GM23338 (cell line): ENCODE measurements around the gene LMBR1L. TPM values are rescaled to one million over a fixed set of nuclear protein-coding genes. Genes with fewer than 3 reads are reported as not detected.

Experiments used
- EZH2 ChIP-seq: fragments of 200-600 bp; sonication (generic); IDR thresholded peaks from one replicate; pipeline ENCODE4 v1.8.0; 2017; ENCODE audit warnings: antibody characterized with exemption, mild to moderate bottlenecking, low read depth; ENCODE audit not compliant: unreplicated experiment
- EZH2phosphoT487 ChIP-seq: fragments of 200-600 bp; sonication (generic); IDR thresholded peaks from one replicate; pipeline ENCODE4 v1.8.1; 2018; ENCODE audit warnings: antibody characterized with exemption; ENCODE audit not compliant: unreplicated experiment
- JUNB ChIP-seq: IDR thresholded peaks from one replicate; pipeline ENCODE4 v1.6.1; 2016; ENCODE audit warnings: antibody characterized with exemption; ENCODE audit not compliant: unreplicated experiment
- POLR2AphosphoS5 ChIP-seq: IDR thresholded peaks from 2 replicates; pipeline ENCODE4 v1.6.1; 2016; ENCODE audit warnings: antibody characterized with exemption, low read depth
- ZNF331 ChIP-seq: fragments of 250-450 bp; sonication (Bioruptor Pico); IDR thresholded peaks from 2 replicates; pipeline ENCODE4 v1.5.0; 2020; ENCODE audit warnings: low read depth, mild to moderate bottlenecking, moderate library complexity
- polyA plus RNA-seq: library from polyadenylated mRNA; unstranded; fragments of >200 nt; fragmentation: Nextera tagmentation; extraction: Ambion mirVana; gene quantifications from 2 replicates; pipeline ENCODE4 v1.2.1, GENCODE V29; 2016
- total RNA-seq: library from RNA; depleted of rRNA; stranded (reverse); fragments of >200 nt; shearing (Covaris generic); gene quantifications from 2 replicates; pipeline ENCODE4 v1.2.3, GENCODE V29; 2014
- TF ChIP-seq, protein P1 (sequence below), 2 experiments: fragments of 200-600 bp in 1 of 2; sonication (generic) in 1 of 2; conservative IDR thresholded peaks; 2 replicates each; pipeline versions ENCODE4 v1.5.1 to v1.6.1; 2016 to 2017; ENCODE audit warnings: antibody characterized with exemption in 2 of 2, low read depth in 2 of 2, mild to moderate bottlenecking in 2 of 2, moderate library complexity in 1 of 2
- TF ChIP-seq, protein P2 (sequence below): fragments of 250-450 bp; sonication (Bioruptor Pico); IDR thresholded peaks from 2 replicates; pipeline ENCODE4 v1.5.0; 2020; ENCODE audit warnings: mild to moderate bottlenecking, moderate library complexity

Gene LMBR1L
- total and polyA plus RNA-seq, 2 experiments from 2014 or later: 19.8 to 57.0 TPM

DNA sequence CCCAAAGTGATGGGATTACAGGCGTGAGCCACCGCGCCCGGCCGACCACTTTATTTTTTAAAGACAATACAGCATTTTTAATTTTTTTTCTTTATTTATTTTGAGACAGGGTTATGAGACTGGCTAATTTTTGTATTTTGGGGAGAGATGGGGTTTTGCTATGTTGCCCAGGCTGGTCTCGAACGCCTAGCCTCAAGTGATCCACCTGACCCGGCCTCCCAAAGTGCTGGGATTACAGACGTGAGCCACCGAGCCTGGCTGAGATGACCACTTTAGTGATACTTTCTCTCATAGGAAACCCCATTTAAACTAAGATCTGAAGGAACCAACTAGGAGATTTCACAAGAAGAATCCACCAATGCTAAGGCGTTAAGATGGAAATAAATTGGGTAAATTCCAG is 39.7 kb downstream of the LMBR1L start (continued):
- TF ChIP-seq, protein P1, sequence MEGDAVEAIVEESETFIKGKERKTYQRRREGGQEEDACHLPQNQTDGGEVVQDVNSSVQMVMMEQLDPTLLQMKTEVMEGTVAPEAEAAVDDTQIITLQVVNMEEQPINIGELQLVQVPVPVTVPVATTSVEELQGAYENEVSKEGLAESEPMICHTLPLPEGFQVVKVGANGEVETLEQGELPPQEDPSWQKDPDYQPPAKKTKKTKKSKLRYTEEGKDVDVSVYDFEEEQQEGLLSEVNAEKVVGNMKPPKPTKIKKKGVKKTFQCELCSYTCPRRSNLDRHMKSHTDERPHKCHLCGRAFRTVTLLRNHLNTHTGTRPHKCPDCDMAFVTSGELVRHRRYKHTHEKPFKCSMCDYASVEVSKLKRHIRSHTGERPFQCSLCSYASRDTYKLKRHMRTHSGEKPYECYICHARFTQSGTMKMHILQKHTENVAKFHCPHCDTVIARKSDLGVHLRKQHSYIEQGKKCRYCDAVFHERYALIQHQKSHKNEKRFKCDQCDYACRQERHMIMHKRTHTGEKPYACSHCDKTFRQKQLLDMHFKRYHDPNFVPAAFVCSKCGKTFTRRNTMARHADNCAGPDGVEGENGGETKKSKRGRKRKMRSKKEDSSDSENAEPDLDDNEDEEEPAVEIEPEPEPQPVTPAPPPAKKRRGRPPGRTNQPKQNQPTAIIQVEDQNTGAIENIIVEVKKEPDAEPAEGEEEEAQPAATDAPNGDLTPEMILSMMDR (conservative IDR thresholded peaks at IDR 0.05; ENCODE audit: low read depth in 2 of 2): no peak
- no peak for TF ChIP-seq POLR2AphosphoS5
- TF ChIP-seq ZNF331 (CRISPR knock-in tag): no peak
- TF ChIP-seq JUNB: no peak
- TF ChIP-seq EZH2phosphoT487: no peak
- TF ChIP-seq, protein P2, sequence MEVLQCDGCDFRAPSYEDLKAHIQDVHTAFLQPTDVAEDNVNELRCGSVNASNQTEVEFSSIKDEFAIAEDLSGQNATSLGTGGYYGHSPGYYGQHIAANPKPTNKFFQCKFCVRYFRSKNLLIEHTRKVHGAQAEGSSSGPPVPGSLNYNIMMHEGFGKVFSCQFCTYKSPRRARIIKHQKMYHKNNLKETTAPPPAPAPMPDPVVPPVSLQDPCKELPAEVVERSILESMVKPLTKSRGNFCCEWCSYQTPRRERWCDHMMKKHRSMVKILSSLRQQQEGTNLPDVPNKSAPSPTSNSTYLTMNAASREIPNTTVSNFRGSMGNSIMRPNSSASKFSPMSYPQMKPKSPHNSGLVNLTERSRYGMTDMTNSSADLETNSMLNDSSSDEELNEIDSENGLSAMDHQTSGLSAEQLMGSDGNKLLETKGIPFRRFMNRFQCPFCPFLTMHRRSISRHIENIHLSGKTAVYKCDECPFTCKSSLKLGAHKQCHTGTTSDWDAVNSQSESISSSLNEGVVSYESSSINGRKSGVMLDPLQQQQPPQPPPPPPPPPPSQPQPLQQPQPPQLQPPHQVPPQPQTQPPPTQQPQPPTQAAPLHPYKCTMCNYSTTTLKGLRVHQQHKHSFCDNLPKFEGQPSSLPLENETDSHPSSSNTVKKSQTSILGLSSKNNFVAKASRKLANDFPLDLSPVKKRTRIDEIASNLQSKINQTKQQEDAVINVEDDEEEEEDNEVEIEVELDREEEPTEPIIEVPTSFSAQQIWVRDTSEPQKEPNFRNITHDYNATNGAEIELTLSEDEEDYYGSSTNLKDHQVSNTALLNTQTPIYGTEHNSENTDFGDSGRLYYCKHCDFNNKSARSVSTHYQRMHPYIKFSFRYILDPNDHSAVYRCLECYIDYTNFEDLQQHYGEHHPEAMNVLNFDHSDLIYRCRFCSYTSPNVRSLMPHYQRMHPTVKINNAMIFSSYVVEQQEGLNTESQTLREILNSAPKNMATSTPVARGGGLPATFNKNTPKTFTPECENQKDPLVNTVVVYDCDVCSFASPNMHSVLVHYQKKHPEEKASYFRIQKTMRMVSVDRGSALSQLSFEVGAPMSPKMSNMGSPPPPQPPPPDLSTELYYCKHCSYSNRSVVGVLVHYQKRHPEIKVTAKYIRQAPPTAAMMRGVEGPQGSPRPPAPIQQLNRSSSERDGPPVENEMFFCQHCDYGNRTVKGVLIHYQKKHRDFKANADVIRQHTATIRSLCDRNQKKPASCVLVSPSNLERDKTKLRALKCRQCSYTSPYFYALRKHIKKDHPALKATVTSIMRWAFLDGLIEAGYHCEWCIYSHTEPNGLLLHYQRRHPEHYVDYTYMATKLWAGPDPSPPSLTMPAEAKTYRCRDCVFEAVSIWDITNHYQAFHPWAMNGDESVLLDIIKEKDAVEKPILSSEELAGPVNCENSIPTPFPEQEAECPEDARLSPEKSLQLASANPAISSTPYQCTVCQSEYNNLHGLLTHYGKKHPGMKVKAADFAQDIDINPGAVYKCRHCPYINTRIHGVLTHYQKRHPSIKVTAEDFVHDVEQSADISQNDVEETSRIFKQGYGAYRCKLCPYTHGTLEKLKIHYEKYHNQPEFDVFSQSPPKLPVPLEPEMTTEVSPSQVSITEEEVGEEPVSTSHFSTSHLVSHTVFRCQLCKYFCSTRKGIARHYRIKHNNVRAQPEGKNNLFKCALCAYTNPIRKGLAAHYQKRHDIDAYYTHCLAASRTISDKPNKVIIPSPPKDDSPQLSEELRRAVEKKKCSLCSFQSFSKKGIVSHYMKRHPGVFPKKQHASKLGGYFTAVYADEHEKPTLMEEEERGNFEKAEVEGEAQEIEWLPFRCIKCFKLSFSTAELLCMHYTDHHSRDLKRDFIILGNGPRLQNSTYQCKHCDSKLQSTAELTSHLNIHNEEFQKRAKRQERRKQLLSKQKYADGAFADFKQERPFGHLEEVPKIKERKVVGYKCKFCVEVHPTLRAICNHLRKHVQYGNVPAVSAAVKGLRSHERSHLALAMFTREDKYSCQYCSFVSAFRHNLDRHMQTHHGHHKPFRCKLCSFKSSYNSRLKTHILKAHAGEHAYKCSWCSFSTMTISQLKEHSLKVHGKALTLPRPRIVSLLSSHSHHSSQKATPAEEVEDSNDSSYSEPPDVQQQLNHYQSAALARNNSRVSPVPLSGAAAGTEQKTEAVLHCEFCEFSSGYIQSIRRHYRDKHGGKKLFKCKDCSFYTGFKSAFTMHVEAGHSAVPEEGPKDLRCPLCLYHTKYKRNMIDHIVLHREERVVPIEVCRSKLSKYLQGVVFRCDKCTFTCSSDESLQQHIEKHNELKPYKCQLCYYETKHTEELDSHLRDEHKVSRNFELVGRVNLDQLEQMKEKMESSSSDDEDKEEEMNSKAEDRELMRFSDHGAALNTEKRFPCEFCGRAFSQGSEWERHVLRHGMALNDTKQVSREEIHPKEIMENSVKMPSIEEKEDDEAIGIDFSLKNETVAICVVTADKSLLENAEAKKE: no peak
- no peak for TF ChIP-seq EZH2
